Body of pancreas (tissue), 4 donors: Measurements from ENCODE around the gene FMO5.

Experiments used
- POLR2A ChIP-seq, 3 donors: fragments of 450-650 bp; IDR thresholded peaks; one replicate each; pipeline ENCODE4 v1.6.1; 2016; ENCODE audit warnings: antibody characterized with exemption in 3 of 3, mild to moderate bottlenecking in 2 of 3
- TF ChIP-seq, protein P1 (sequence below), 7 experiments: fragments of 450-650 bp in 4 of 7; fragments of 200-600 bp in 3 of 7; sonication (generic) in 3 of 7; IDR thresholded peaks; one replicate each; pipeline ENCODE4 v1.5.1; 2016 to 2019; ENCODE audit warnings: antibody characterized with exemption in 7 of 7

DNA sequence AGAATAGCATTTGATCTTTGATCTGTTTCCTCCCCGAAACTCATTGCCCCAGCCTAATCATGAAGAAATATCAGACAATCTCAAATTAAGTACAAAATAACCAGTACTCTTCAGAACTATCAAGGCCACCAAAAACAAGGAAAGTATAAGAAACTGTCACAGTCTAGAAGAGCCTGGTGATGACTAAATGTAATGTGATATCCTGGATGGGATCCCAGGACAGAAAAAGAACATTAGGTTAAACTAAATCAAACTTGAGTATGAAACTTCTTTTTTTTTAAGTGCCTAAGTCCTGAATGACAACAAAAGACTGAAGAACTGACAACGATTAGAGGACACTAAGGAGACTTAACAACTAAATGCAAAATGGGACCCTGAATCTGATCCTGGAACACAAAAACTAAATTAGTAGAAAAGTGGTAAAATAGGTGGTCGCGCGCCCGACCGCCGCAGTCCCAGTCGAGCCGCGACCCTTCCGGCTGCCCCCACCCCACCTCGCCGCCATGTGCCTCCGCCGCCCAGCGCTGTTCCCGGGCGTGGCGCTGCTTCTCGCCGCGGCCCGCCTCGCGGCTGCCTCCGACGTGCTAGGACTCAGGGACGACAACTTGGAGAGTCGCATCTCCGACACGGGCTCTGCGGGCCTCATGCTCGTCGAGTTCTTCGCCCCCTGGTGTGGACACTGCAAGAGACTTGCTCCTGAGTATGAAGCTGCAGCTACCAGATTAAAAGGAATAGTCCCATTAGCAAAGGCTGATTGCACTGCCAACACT lies 47.3 kb downstream of the FMO5 start:
- TF ChIP-seq, protein P1, sequence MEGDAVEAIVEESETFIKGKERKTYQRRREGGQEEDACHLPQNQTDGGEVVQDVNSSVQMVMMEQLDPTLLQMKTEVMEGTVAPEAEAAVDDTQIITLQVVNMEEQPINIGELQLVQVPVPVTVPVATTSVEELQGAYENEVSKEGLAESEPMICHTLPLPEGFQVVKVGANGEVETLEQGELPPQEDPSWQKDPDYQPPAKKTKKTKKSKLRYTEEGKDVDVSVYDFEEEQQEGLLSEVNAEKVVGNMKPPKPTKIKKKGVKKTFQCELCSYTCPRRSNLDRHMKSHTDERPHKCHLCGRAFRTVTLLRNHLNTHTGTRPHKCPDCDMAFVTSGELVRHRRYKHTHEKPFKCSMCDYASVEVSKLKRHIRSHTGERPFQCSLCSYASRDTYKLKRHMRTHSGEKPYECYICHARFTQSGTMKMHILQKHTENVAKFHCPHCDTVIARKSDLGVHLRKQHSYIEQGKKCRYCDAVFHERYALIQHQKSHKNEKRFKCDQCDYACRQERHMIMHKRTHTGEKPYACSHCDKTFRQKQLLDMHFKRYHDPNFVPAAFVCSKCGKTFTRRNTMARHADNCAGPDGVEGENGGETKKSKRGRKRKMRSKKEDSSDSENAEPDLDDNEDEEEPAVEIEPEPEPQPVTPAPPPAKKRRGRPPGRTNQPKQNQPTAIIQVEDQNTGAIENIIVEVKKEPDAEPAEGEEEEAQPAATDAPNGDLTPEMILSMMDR (IDR thresholded peaks at IDR 0.05) = no peak
- TF ChIP-seq POLR2A (IDR thresholded peaks at IDR 0.05) = no peak
